Muscle layer of duodenum (tissue), 2 donors: ENCODE measurements around the gene PLS3.

Experiments
- H3K27ac ChIP-seq: one replicate; pipeline ENCODE4 v1.7.0; 2013; ENCODE audit warnings: mild to moderate bottlenecking, low read length
- H3K27me3 ChIP-seq: one replicate; pipeline ENCODE4 v1.7.0; 2013; ENCODE audit warnings: low read depth, mild to moderate bottlenecking, control low read depth, low read length
- H3K36me3 ChIP-seq, 2 donors: one replicate each; pipeline ENCODE4 v1.7.0; 2013; ENCODE audit warnings: low read length in 2 of 2, control low read depth in 1 of 2, mild to moderate bottlenecking in 1 of 2; ENCODE audit not compliant: insufficient read depth in 2 of 2, control insufficient read depth in 1 of 2
- H3K4me1 ChIP-seq, 2 donors: one replicate each; pipeline ENCODE4 v1.7.0; 2013; ENCODE audit warnings: low read length in 2 of 2, mild to moderate bottlenecking in 2 of 2, control low read depth in 1 of 2, moderate library complexity in 1 of 2; ENCODE audit not compliant: insufficient read depth in 2 of 2, control insufficient read depth in 1 of 2
- H3K4me3 ChIP-seq, 2 donors: one replicate each; pipeline ENCODE4 v1.7.0; 2013; ENCODE audit warnings: low read length in 2 of 2, low read depth in 1 of 2, mild to moderate bottlenecking in 1 of 2
- H3K9me3 ChIP-seq, 2 donors: one replicate each; pipeline ENCODE4 v1.7.0; 2013; ENCODE audit warnings: low read length in 2 of 2, control low read depth in 1 of 2, mild to moderate bottlenecking in 1 of 2; ENCODE audit not compliant: control insufficient read depth in 1 of 2
- donor health status: healthy.

Gene PLS3

DNA sequence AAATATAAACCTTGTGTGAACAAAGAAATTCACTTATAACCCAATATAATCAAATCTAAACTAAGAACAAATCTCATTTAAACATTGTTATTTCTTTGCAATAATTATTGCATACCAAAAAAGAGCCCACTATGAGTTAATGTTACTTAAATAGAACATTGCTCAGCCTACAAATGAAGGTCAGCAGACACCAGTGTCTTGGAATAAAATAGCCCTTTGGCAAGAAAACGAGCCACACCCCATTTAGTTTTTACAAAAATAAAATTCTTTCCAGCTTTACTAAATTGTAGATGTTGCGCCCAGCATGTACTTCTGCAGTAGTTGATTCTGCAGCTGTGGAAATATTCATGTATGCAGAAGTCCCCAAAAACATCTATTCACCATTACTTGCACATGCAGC, 12.2 kb downstream of the PLS3 start:
- Histone ChIP-seq H3K27me3 (no peaks in the 10 kb centered on the region), H3K4me1 (peaks cover 0 to 6% of the 10 kb centered on the region in 2 donors), H3K36me3 (no peaks in the 10 kb centered on the region), H3K27ac (no peak overlapping the region), H3K9me3 (no peaks in the 10 kb centered on the region), H3K4me3 (no peak overlapping the region)

DNA sequence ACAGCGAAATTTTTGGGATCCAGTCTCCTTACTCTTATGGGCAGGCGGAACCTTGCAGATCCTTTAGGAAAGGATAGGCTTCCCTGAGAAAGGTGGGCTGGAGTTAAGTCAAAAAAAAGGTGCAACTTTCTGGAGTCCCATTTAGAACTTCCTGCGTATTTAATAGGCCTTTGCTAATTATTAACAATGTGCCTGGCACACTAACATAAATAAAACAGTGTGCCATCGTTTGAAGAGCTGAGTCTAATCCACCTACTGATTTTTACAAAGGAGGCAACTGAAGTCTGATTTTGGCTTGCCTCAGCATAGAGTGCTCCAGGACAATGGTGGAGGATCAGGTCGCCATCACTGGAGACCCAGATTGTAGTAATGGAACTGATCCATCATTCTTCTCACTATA, 15.7 kb downstream of the PLS3 start:
- Histone ChIP-seq H3K27me3 (no peaks in the 10 kb centered on the region), H3K27ac (no peak overlapping the region), H3K4me3 (no peak overlapping the region), H3K9me3 (no peaks in the 10 kb centered on the region), H3K4me1 (peaks cover 0 to 6% of the 10 kb centered on the region in 2 donors), H3K36me3 (no peaks in the 10 kb centered on the region)

DNA sequence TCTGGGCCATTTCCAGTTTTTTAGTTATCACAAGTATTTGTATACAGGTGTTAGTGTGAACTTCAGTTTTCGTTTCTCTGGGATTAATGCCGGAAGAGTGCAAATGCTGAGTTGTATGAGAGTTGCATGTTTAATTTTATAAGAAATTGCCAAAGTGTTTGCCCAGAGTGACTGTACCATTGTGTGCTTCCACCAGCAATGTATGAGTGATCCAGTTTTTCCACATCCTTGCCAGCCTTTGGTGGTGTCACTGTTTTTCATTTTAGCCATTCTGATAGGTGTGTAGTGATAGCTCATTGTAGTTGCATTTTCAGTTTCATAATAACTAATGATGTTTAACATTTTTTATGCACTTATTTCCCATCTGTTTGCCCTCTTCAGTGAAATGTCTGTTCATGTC, 18.4 kb downstream of the PLS3 start:
- no peak overlapping the region for H3K27ac ChIP-seq
- H3K36me3 ChIP-seq, result no peaks in the 10 kb centered on the region
- no peaks in the 10 kb centered on the region for H3K27me3 ChIP-seq
- H3K4me3 ChIP-seq, result no peak overlapping the region
- peaks cover 0 to 10% of the 10 kb centered on the region in 2 donors for H3K4me1 ChIP-seq
- H3K9me3 ChIP-seq, result no peaks in the 10 kb centered on the region

DNA sequence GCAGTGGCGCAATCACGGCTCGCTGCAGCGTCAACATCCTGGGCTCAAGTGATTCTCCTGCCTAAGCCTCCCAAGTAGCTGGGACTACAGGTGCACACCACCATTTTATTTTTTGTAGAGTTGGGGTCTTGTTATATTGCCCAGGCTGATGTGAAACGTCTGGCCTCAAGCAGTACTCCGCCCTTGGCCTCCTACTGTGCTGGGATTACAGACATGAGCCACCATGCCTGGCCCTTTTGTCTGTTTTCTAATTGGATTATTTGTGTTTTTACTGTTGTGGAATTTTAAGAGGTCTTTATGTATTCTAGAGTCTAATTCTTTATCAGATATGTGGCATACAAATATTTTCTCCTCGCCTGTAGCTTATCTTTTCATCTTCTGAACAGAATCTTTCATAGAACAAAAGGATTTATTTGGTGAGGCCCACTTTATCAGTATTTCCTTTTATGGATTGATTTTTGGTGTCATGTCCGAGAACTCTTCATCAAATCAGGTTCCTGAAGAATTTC, 18.9 kb downstream of the PLS3 start:
- H3K4me3 ChIP-seq, result no peak overlapping the region
- H3K27me3 ChIP-seq, result no peaks in the 10 kb centered on the region
- H3K27ac ChIP-seq, result no peak overlapping the region
- no peaks in the 10 kb centered on the region for H3K9me3 ChIP-seq
- no peaks in the 10 kb centered on the region for H3K36me3 ChIP-seq
- H3K4me1 ChIP-seq, result peaks cover 0 to 10% of the 10 kb centered on the region in 2 donors

DNA sequence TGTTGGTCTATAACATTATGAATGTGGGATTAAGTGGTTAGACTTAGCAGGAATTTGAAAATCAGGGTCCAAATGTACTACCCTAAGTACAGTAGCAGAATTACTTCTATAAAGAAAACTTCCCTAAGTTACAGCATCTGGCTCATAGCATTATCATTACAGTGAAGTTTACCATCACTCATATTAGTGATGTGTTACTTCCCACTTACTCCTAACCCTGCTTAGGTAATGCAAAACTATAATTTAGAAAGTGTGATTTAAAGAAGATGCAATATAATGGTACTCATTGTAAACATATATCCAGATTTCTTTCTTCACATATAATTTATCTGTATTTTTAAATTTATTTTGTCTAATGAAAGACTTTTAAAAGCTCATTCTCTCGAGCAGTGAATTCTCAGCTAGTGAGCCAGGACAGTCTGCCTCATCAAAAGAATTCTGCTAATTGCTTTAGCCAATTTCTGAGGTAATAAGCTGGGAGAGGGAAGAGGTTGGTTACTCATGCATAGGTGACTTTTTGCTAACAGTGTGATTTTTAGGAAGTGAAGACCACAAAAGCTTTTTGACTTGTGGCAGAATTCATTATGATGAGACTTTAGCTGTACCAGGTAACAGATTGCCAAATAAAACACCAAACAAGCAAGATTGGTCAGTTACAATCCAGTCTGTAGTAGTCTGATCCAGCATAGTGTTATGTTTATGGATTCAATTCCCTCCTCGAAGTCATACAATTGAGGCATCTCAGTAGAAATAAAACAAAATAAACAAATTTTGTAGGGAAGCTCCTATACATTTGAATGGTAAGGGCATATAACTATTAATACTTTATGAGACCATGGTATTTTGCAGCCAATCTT, 21.0 kb downstream of the PLS3 start:
- Histone ChIP-seq H3K4me1 (peaks cover 0 to 10% of the 10 kb centered on the region in 2 donors), H3K27me3 (no peaks in the 10 kb centered on the region), H3K9me3 (no peaks in the 10 kb centered on the region), H3K4me3 (no peak overlapping the region), H3K36me3 (no peaks in the 10 kb centered on the region), H3K27ac (peak overlapping the region; percentile 45)

- Histone ChIP-seq H3K9me3 (no peaks in the 10 kb centered on the region), H3K4me1 (peaks cover 0 to 10% of the 10 kb centered on the region in 2 donors), H3K27me3 (no peaks in the 10 kb centered on the region), H3K36me3 (no peaks in the 10 kb centered on the region), H3K27ac (peak overlapping the region; percentile 39), H3K4me3 (peak overlapping the region in 1 of 2 donors; percentile 14)
Observed at GRCh38 chrX:115582616-115583495, 21.9 kb downstream of the PLS3 start.

- H3K4me3 ChIP-seq, result peak overlapping the region in 1 of 2 donors; percentile 14
- H3K36me3 ChIP-seq, result no peaks in the 10 kb centered on the region
- no peaks in the 10 kb centered on the region for H3K27me3 ChIP-seq
- peak overlapping the region; percentile 39 for H3K27ac ChIP-seq
- peaks cover 0 to 10% of the 10 kb centered on the region in 2 donors for H3K4me1 ChIP-seq
- H3K9me3 ChIP-seq, result no peaks in the 10 kb centered on the region
Observed at GRCh38 chrX:115583496-115584004, 22.6 kb downstream of the PLS3 start.

GRCh38 chrX:115584696-115585095, 23.7 kb downstream of the PLS3 start:
- H3K36me3 ChIP-seq, result no peaks in the 10 kb centered on the region
- H3K27ac ChIP-seq, result no peak overlapping the region
- H3K4me3 ChIP-seq, result no peak overlapping the region
- H3K4me1 ChIP-seq, result peaks cover 0 to 10% of the 10 kb centered on the region in 2 donors
- H3K27me3 ChIP-seq, result no peaks in the 10 kb centered on the region
- H3K9me3 ChIP-seq, result no peaks in the 10 kb centered on the region

DNA sequence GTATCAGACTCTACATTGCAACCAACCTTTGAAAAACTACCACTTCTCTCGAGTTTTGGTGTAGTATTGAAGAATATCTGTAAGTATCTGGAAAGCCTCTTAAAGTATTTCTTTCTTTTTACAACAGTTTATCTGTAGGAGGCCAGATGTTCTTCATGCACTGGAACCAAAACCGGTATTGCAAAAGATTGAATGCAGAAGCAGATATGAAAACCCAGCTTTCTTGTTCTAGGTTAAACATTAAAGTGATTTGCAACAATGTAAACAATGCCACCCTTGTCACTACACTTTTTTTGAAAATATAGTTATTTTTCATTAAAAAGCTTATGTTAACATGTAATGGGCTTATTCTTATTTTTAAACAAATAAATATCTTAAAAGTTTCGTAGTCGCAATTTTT, 27.2 kb downstream of the PLS3 start:
- Histone ChIP-seq H3K4me1 (peaks cover 0 to under 1% of the 10 kb centered on the region in 2 donors), H3K4me3 (no peak overlapping the region), H3K27me3 (no peaks in the 10 kb centered on the region), H3K36me3 (no peaks in the 10 kb centered on the region), H3K27ac (no peak overlapping the region), H3K9me3 (no peaks in the 10 kb centered on the region)

- no peak overlapping the region for H3K27ac ChIP-seq
- no peaks in the 10 kb centered on the region for H3K4me1 ChIP-seq
- H3K36me3 ChIP-seq, result no peaks in the 10 kb centered on the region
- H3K27me3 ChIP-seq, result no peaks in the 10 kb centered on the region
- no peak overlapping the region for H3K4me3 ChIP-seq
- no peaks in the 10 kb centered on the region for H3K9me3 ChIP-seq
Observed at GRCh38 chrX:115589419-115589818, 28.4 kb downstream of the PLS3 start.

DNA sequence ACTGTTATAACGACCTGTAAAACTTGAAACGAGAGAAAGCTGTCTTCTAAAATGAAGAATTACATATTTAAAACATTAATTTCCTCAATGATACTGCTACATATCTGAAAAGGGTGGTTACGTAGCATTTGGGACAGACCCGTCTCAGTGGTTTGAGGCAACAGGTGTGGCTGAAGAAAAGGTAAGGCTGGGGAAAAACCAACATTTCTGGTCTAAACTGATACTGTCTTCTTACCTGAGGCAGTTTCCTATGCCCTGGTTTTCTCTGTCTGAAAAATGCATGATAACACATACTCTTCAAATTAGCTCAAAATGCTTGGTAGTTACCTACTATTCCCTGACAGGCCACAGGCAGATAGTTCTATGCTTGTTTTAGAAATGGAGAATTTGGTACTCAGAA, 30.4 kb downstream of the PLS3 start:
- Histone ChIP-seq H3K4me1 (no peaks in the 10 kb centered on the region), H3K27ac (no peak overlapping the region), H3K9me3 (no peaks in the 10 kb centered on the region), H3K27me3 (no peaks in the 10 kb centered on the region), H3K36me3 (no peaks in the 10 kb centered on the region), H3K4me3 (no peak overlapping the region)
